ENCODE data around the gene UBE2QL1.

GRCh38 chr5:6448622-6449464 is at the start of gene UBE2QL1:
- TF ChIP-seq CTCF (IDR thresholded peaks at IDR 0.05) = no peak
- no peak for TF ChIP-seq POLR2AphosphoS5 (IDR thresholded peaks at IDR 0.05)
- no peak for TF ChIP-seq POLR2A (IDR thresholded peaks at IDR 0.05)
